ENCODE measurements around the gene SLC43A2.

GRCh38 chr17:1639549-1640180 is 11.0 kb upstream of the SLC43A2 start:
- no peak for TF ChIP-seq JUNB (IDR thresholded peaks at IDR 0.05)
- no peak for TF ChIP-seq ZNF274 (IDR thresholded peaks at IDR 0.05; ENCODE audit: insufficient read depth, insufficient read length)
- TF ChIP-seq POLR2AphosphoS5 (IDR thresholded peaks at IDR 0.05; ENCODE audit: low read length) = no peak
- TF ChIP-seq, protein P1, sequence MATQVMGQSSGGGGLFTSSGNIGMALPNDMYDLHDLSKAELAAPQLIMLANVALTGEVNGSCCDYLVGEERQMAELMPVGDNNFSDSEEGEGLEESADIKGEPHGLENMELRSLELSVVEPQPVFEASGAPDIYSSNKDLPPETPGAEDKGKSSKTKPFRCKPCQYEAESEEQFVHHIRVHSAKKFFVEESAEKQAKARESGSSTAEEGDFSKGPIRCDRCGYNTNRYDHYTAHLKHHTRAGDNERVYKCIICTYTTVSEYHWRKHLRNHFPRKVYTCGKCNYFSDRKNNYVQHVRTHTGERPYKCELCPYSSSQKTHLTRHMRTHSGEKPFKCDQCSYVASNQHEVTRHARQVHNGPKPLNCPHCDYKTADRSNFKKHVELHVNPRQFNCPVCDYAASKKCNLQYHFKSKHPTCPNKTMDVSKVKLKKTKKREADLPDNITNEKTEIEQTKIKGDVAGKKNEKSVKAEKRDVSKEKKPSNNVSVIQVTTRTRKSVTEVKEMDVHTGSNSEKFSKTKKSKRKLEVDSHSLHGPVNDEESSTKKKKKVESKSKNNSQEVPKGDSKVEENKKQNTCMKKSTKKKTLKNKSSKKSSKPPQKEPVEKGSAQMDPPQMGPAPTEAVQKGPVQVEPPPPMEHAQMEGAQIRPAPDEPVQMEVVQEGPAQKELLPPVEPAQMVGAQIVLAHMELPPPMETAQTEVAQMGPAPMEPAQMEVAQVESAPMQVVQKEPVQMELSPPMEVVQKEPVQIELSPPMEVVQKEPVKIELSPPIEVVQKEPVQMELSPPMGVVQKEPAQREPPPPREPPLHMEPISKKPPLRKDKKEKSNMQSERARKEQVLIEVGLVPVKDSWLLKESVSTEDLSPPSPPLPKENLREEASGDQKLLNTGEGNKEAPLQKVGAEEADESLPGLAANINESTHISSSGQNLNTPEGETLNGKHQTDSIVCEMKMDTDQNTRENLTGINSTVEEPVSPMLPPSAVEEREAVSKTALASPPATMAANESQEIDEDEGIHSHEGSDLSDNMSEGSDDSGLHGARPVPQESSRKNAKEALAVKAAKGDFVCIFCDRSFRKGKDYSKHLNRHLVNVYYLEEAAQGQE (IDR thresholded peaks at IDR 0.05; ENCODE audit: low read depth, low read length) = no peak
- no peak for TF ChIP-seq CTCF (IDR thresholded peaks at IDR 0.05 in 2 of 3, conservative IDR thresholded peaks at IDR 0.05 in 1 of 3; ENCODE audit: control insufficient read depth in 2 of 3, extremely low read depth in 1 of 3, insufficient read depth in 1 of 3, low read depth in 3 of 3, low read length in 3 of 3)
- no peak for TF ChIP-seq SP1 (IDR thresholded peaks at IDR 0.05; ENCODE audit: low read depth, low read length)
- no peak for TF ChIP-seq RCOR1 (conservative IDR thresholded peaks at IDR 0.05; ENCODE audit: low read depth, low read length)
- no peak for TF ChIP-seq MYC (IDR thresholded peaks at IDR 0.05; ENCODE audit: insufficient read depth, insufficient read length, insufficient replicate concordance, low read length, severe bottlenecking)
- TF ChIP-seq SIX5 (IDR thresholded peaks at IDR 0.05; ENCODE audit: low read depth, low read length, severe bottlenecking) = no peak
- TF ChIP-seq BCL11A (IDR thresholded peaks at IDR 0.05; ENCODE audit: low read depth, low read length) = no peak
- TF ChIP-seq ZNF622 (IDR thresholded peaks at IDR 0.05) = no peak

Measured in GM12878 (cell line).